Fibroblast of mammary gland (primary cell): Measurements from ENCODE around the gene FMO5.

ENCODE experiments used
- DNase-seq: peaks from one replicate; pipeline ENCODE4 v3.0.0-alpha.2; 2010; ENCODE audit warnings: low read depth
- H3K4me3 ChIP-seq: 2 replicates; pipeline ENCODE4 v1.5.1; 2011; ENCODE audit warnings: low read depth, mild to moderate bottlenecking, low read length, moderate library complexity; ENCODE audit not compliant: control insufficient read depth
- CTCF ChIP-seq: conservative IDR thresholded peaks from 2 replicates; pipeline ENCODE4 v1.5.1; 2011; ENCODE audit warnings: low read depth, low read length, inconsistent platforms; ENCODE audit not compliant: control insufficient read depth, insufficient read depth

Gene FMO5

GRCh38 chr1:147223740-147224615 is 1.2 kb downstream of the FMO5 start:
- H3K4me3 ChIP-seq, result no peak overlapping the region
- TF ChIP-seq CTCF, result no peak
- no peak for DNase-seq

DNA sequence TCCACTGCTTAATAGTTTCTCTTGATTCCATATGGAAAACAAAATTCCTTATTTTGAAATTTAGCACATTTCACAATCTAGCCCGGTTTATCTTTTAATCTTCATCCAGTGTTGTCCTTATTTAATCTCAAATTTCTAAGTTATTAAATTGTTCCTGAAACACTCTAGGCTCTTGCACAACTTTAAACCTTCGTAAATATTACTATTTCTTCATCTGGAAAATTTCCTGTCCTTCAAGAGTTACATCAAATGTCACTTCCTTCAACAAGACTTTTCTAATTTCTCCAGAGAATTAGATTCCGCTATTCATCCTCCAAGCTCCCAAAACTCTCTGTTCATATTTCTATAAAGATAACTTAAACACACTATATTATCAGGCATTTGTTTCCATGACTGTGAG is 6.5 kb downstream of the FMO5 start:
- H3K4me3 ChIP-seq, result no peak overlapping the region
- DNase-seq, result no peak
- no peak for TF ChIP-seq CTCF

DNA sequence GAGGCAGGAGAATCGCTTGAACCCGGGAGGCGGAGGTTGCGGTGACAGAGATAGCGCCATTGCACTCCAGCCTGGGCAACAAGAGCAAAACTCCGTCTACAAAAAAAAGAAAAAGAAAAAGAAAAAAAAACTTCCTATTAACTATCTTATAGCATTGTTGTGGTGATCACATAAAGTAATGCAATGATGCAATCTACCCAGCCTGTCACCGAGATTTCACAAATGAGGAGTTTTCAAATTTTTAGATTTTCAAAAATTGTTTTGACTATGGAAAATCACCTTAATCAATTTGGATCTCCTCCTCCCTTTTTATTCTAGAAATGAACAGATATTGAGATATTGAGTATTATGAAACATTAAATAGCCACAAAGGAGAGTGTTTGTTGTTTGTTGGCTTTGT is 8.0 kb downstream of the FMO5 start:
- H3K4me3 ChIP-seq, result no peak overlapping the region
- no peak for DNase-seq
- TF ChIP-seq CTCF, result no peak

DNA sequence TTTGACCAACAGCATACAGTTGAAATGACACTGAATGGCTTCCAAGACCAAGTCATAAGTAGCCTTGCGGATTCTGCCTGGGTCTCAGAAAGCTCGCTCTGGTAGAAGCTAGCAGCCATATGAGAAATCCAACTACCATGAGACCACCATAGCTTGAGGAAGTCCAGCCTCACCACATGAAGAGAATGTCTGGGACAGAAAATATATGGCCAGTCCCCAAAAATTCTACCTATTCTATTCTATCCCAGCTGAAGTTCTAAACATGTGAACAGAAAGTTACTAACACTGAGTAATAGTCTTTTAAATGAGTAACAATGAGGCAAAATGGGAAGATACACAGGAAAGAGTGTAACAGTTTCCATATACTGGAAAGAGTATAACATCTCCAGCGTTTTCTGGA is 9.0 kb downstream of the FMO5 start:
- no peak for TF ChIP-seq CTCF
- no peak for DNase-seq
- no peak overlapping the region for H3K4me3 ChIP-seq

DNA sequence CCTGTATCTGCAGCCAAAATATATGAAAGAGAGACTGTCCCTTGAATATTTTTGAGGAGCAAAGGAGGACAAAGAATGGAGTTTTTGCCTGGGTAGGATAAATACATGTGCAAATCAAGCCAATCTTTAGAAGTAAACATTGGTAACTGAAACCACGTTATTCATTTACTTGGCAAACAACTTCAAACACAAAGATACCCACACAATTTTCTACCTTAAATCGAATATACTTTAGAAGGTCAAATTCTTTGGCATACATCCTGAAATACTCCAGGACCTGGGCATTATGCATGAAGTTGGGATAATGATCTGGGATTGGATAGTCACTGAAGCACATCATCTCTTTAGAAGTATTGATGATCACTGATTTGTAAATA is 9.6 kb downstream of the FMO5 start:
- TF ChIP-seq CTCF, result no peak
- no peak overlapping the region for H3K4me3 ChIP-seq
- DNase-seq, result no peak

DNA sequence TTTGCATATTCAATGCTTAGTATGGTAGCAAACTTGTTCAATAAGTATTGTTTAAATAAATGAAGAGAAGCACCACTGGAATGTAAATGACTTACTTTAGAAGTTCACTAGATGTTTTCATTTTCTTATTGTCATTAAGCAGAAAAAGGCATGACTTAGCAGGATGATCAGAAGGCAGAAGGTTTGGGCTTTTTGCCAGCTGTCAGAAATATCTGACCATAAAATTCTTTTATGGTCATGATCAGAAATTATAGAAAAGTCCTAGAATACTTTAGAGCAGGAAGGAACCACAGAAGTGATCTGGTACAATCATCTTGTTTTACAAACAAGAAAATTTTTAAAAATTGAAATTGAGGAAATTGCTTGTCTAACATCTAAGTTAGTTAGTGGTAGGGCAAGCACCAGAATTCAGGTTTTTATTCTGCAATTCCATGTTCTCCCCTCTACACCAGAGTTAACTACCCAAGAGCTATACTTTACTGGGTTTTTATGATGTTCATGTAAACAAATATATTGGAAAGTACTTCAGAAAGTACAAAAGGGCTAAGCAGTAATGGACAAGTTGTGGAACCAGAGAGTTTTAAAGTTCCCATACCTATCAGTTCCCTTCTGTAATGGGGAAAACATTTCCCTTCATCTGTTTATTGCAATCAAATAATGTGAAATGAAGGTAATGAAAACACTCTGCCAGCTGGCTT is 10.1 kb downstream of the FMO5 start:
- DNase-seq, result no peak
- TF ChIP-seq CTCF, result no peak
- H3K4me3 ChIP-seq, result no peak overlapping the region
